GM19455 (cell line): ENCODE data around the gene PLAAT4.
A peak's percentile ranks its signal among the peaks of the same experiment; 100 is the strongest.
"Not testable (repeated sequence)": the region's sequence is repeated elsewhere in the genome, so short reads cannot be mapped to it uniquely, and the experiment has no call there.

Source experiments
- ATAC-seq: cut with Tn5 transposase; IDR thresholded peaks from one replicate; pipeline ENCODE4 v1.9.1; 2021; ENCODE audit not compliant: unreplicated experiment

The PLAAT4 gene

DNA sequence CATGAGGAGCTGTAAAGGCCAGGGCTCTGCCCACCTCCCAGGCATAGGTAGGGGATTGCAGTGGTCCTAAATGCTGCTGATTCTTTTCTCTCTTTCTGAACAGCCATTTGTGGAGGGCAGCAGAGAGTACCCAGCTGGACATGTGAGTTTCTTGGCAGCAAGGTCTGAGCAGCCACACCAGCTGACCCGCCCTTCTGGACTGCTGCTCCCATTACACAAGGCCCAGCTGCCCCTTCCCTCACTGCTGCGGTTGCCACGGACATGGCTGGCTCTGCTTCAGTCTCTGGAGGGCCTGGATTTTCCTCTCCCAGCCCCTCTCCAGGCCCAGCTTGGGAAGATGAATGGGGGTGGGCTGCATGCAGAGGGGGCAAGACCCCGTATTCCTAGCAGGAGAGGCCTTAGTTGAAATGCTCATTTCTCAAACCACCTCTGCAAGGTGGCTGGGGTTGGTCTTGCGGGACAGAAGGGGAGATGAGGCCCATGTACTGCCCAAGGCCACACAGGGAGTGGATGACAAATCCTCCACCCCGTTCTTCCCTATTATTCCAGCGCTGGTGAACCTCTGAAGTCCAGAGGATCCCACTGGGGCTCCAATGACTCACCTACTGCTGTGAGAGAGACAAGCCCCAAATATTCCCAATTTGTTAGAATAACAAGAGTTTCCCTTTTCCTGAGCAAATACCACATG is 26.1 kb upstream of the PLAAT4 start:
- ATAC-seq: no peak

DNA sequence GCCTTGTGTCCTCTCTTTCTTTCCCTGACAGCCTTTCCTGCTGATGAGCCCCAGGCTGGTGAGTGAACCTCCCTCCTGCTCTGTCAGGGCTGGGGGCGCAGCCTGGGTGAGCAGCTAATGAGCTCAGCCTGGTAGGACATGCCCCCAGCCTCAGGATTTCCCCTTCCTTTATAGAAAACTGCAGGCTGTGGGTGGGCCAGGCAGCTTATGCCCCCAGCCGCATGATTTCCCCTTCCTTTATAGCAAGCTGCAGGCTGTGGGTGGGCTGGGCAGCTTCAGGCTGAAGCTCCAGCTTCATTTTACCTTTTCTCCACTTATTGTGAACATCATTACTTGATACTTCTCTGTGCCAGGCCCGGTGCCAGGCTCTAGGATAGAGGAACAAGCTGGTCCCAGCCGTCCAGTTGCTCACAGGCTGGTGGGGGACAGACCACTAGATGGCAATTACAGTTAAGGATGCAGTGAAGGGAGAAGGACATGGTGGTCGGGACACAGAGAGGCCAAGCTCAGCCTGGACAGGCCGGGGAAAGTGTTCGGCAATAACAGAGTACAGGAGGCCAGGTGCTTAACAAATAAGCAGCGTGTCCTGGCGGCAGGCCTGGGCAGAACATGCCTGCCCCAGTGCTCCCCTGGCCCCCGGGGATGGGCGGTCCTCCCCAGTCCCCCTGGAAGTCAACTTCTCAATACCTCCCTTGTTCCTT is 25.4 kb upstream of the PLAAT4 start:
- no peak for ATAC-seq

DNA sequence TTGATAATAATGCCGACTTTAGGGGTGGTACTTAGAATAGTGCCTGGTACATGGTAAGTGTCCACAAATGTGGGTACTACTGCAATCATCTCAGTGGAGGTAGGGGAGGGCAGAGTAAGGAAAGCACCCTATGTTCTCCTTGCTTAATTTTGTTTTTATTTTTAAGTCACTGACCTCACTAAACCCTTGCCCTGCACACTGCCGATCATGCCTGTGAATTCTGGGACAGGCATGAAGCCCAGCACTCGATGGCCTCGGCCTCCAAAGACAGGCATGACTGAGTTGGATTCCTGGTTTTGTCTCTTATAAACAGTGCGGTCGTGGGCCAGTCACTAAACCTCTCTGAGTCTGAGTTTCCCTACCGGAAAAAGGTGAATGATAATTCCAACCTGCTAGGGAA is 23.8 kb upstream of the PLAAT4 start:
- no peak for ATAC-seq

DNA sequence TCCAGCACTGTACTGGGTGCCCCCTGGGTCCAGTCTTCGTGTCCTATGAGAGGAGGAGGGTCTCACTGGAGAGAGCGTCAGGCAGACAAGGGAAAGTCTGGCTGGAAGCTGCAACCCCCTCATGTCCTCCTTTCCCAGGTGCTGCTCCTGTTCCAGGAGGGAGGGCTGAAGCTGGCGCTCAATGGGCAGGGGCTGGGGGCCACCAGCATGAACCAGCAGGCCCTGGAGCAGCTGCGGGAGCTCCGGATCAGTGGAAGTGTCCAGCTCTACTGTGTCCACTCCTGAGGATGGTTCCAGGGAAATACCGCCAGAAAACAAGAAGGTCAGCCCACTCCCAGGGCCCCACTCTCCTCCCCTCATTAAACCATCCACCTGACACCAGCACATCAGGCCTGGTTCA is 20.5 kb upstream of the PLAAT4 start:
- ATAC-seq: no peak

DNA sequence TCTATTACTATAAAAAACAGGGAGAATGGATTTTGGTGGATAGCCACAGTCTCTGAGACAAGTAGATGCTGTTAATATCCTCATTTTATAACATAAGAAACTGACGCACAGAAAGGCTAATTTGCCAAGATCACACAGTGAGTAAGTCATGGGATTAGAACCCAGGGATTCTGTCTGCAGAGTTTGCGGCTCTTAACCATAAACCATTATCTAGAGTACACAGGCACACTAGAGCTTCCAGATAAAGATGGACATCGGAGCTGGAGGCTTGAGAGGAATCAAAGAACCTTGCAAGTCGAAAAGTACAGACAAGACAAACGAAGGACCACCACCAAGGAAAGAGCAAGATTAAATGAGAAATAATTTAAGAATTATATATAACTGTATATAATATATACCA is 19.5 kb upstream of the PLAAT4 start:
- no peak for ATAC-seq

DNA sequence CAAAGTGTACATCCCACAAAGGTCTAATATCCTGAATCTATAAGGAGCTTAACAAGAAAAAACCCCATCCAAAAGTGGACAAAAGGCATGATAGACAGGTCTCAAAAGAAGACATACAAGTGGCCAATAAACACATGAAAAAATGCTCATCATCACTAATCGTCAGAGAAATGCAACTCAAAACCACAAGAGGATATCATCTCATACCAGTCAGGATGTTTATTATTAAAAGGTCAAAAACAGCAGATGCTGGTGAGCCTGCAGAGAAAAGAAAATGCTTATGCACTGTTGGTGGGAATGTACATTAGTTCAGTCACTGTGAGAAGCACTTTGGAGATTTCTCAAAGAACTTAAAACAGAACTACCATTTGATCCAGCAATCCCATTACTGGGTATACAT is 18.1 kb upstream of the PLAAT4 start:
- ATAC-seq: no peak

DNA sequence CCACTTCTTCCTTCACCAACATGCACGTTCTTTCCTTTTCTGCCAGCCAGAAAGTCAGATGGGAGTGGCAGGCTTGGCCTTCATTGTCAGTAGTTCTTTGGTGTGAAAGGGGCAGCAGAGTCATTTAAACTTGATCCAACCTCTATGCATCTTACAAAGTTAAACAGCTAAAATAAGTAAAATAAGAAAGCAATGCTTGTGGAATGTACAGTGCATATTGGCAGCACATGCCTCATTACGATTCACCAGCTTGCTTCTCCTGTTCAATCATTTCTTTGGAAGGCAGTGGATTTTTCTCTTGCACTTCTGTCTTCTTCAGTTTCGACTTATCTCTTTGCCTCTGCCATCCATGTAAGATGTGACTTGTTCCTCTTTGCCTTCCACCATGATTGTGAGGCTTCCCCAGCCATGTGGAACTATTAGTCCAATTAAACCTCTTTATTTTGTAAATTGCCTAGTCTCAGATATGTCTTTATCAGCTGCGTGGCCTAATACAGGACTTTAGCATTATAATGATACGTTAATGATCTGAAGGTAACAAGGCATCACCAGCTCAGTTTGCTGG is 15.9 kb upstream of the PLAAT4 start:
- ATAC-seq: no peak

DNA sequence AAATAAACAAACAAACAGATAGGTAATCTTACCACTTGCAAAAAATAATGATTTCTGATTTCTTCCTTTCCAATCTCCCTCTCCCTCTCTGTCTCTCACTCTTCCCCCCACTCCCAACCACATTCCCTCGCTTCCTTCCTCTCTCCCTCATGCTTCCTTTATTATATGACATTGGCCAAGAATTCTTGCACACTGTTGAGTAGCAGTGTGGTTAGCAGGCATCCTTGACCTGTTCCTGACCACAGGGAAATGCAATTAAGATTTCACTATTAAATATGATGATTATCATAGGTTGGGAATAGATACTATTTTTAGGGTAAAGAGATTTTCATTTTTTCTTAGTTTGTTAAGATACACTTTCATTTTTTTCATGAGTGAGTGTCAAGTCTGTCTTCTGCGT is 14.7 kb upstream of the PLAAT4 start:
- ATAC-seq: no peak

DNA sequence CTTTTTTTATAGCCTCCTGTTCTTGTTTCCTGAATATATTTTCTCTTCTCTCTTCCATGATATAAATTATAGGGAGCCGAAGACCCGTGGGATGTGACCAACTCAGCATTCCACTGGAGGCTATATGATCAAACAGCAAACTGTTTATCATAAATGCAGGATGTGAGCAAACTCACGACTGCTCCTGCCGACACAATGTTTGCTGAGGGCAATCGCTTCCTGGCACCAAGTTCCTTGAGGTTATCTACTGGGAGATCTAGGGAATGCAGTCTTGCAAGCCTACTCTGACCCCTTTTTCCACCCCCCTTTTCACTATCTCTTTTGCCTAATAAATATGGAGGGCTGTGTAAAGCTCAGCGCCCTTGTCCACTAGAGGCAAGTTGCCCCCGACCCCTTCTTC is 13.5 kb upstream of the PLAAT4 start:
- ATAC-seq: no peak

DNA sequence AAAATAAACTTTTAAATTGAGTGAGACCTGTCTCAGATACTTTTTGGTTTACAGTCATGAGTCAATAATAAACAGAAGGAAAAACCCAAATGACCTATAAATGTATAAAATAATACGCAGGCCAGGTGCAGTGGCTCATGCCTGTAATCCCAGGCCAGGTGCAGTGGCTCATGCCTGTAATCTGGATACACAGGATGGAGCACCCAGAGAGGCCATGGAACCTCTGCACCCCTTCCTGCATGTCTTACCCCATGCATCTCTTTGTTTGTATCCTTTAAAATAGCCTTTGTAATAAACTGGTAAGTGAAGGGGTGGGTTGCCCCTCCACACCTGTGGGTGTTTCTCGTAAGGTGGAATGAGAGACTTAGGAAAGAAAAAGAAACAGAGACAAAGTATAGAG is 8.9 kb upstream of the PLAAT4 start:
- ATAC-seq: no peak

DNA sequence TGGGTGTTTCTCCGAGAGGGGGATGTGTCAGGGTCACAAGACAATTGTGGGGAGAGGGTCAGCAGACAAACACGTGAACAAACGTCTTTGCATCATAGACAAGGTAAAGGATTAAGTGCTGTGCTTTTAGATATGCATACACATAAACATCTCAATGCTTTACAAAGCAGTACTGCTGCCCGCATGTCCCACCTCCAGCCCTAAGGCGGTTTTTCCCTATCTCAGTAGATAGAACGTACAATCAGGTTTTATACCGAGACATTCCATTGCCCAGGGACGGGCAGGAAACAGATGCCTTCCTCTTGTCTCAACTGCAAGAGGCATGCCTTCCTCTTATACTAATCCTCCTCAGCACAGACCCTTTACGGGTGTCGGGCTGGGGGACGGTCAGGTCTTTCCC is 8.5 kb upstream of the PLAAT4 start:
- ATAC-seq: not testable (repeated sequence)

DNA sequence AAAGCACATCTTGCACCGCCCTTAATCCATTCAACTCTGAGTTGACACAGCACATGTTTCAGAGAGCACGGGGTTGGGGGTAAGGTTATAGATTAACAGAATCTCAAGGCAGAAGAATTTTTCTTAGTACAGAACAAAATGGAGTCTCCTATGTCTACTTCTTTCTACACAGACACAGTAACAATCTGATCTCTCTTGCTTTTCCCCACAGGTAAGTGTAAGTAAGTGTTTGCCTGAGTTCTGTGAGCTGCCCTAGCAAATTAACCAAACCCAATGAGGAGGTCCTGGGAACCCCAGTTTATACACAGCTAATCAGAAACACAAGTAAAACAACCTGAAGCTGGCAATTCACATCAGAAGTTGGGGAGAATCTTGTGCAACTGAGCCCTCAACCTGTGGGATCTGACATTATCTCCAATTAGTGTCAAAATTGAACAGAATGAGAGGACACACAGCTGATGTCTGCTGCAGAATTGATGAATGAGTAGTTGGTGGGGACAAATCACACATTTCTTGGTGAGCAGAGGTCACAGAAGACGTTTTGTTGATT is 7.8 kb upstream of the PLAAT4 start:
- ATAC-seq: not testable (repeated sequence)

DNA sequence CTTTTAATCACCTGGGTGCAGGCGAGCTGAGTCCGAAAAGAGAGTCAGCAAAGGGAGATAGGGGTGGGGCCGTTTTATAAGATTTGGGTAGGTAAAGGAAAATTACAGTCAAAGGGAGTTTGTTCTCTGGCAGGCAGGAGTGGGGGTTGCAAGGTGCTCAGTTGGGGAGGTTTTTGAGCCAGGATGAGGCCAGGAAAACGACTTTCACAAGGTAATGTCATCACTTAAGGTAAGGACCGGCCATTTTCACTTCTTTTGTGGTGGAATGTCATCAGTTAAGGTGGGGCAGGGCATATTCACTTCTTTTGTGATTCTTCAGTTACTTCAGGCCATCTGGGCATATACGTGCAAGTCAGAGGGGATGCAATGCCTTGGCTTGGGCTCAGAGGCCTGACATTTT is 7.2 kb upstream of the PLAAT4 start:
- ATAC-seq: not testable (repeated sequence)

DNA sequence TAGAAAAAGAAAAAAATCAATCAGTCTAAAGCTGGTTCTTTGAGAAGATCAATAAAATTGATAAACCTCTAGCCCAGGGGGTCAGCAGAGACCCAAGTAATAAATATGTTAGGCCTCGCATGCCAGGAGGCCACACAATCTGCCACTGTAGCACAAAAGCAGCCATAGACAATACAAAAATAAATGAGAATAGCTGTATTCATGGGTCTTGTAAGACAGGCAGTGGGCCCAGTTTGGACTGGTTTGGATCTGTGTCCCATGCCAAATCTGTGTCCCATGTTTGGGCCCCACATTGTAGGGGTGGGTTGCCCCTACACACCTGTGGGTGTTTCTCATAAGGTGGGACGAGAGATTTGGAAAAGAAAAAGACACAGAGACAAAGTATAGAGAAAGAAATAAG is 6.6 kb upstream of the PLAAT4 start:
- no peak for ATAC-seq

DNA sequence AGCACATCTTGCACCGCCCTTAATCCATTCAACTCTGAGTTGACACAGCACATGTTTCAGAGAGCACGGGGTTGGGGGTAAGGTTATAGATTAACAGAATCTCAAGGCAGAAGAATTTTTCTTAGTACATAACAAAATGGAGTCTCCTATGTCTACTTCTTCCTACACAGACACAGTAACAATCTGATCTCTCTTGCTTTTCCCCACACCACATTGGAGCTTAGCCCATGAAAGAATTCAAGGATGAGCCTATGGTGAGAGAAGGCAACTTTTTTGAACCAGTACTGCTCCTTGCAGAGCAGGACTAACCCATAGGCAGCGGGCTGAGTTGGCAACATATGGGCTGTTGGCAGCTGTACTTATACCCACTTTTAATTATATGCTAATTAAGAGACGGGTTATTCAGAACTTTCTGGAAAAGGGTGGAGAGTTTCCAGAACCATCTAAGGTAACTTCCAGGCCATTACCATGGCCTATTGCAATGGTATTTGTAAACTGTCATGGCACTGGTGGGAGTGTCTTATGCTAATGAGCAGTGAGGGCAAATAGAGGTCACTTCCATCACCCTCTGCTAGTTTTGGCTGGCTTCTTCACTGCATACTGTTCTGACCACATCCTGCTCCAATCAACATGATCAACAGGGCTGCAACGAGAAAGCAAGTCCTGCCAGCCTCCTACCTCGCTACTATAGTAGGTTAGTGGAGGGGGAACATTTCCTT is 5.4 kb upstream of the PLAAT4 start:
- ATAC-seq: peak; percentile 65

DNA sequence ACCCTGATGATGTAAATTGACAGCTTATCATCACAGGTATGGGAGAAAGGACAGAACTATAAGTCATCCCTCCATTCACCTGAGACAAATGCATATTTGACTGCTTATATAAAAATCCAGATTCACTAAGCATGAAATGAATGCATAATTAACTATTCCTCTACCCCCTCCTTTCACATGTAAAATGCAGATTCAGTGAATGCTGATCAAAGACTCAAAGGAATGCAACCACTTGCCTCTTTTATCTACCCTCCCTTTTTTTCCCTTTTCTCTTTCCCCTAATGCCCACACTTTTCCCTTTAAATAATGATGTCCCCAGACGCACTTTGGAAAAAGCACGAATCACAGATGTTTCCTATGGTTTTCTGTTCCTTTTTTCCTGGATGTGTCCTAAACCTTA is 4.5 kb upstream of the PLAAT4 start:
- ATAC-seq: no peak

DNA sequence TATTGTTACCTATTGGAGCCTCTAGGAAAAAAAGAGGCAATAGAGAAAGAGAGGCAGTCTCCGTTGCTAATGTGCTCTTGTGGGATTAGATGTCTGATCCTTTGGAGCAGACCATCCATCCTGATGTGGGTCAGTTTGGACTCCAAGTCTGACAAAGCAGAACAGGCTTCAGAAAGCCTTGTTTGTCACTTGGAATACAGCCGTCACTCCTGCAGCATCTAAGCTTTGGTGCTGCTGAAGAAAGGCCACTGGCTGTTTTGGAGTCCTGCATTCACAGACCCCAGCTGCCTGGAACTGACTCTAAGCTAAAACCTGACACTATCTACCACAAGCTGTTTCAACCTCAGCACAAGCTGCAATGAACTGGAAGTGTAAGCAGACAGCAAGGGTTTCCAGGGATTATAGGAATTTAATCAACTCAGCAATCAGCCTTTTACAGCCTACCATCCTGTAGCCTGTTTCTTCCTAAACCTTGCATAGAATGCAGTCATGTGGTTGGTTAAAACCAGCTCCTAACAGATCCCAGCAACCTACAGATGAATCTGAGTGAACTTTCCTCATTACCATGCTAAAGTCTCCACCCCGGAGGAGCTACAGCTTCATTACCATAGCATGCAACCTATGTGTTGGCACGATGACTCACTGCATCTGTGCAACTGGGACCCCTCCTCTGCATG is 3.7 kb upstream of the PLAAT4 start:
- ATAC-seq: no peak

DNA sequence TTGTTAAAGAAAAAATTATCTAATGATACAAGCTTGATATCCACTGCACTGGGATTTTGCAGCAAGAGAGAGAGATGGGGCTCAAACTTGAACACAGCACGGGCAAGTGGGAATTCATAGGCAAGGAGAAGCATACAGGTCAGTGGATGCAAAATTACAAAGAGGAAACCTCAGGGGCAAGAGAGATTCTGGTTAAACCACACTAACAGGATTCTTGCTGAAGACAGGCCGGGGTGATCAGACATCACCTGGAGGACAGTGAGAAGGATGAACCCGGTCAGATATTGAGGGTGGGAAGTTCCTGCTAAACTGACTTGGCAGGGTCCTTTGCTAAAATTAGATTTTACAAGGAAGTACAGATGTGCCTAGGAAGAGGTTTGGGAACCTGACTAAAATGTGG is 2.5 kb upstream of the PLAAT4 start:
- no peak for ATAC-seq

DNA sequence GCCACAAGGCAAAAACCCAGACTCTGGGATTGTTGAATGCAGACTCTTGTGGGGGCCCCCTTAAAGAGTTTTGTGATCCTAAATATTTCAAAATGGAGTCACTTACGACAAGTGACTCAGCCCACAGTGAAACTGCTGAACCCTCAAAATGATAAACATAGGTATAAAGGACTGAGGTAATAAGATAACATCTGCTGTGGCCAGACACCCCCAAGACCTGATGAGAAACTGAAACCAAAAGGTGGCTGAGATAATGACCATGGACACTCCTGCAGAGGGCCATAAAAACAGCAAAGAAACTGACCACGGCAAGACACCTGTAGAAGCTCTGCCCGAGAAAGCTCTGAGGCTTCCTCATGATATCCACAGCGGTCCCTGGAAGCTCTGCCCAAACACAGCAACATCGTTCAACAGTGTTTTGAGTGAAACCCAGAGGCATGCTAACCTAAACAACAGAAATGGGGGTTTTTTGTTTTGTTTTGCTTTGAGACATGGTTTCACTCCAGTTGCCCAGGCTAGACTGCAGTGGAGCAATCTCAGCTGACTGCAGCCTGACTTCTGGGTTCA is 1.6 kb upstream of the PLAAT4 start:
- ATAC-seq: no peak

DNA sequence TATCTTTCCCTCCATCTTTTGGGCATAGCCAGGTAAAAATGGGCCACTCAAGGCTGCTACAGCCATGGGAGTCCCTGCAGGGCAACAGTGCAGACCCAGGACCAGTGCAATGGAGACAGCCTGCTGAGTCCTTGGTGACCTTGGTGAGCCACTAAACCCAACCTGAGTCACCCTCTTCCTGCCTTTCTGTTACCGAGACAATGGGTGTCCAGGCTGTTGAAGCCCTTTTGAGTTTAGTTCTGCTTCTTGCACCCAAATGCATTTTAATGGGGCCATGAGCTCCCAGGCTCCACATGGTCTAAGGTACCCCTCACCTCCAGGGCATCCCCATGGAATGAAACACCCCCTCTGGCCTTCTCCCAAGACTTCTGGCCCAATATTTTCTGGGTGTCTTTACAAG is 874 bp upstream of the PLAAT4 start:
- ATAC-seq: no peak
